A375 (cell line): ENCODE measurements around the gene HBG1. TPM values are rescaled to one million over a fixed set of nuclear protein-coding genes. Genes with fewer than 3 reads are reported as not detected.

Experiments used
- total RNA-seq: library from RNA; depleted of rRNA; stranded (reverse); fragments of >200 nt; shearing (Covaris generic); gene quantifications from 2 replicates; pipeline ENCODE4 v1.2.3, GENCODE V29; 2014; rRNA removed

Gene HBG1
- total RNA-seq = not detected in 2 replicates

DNA sequence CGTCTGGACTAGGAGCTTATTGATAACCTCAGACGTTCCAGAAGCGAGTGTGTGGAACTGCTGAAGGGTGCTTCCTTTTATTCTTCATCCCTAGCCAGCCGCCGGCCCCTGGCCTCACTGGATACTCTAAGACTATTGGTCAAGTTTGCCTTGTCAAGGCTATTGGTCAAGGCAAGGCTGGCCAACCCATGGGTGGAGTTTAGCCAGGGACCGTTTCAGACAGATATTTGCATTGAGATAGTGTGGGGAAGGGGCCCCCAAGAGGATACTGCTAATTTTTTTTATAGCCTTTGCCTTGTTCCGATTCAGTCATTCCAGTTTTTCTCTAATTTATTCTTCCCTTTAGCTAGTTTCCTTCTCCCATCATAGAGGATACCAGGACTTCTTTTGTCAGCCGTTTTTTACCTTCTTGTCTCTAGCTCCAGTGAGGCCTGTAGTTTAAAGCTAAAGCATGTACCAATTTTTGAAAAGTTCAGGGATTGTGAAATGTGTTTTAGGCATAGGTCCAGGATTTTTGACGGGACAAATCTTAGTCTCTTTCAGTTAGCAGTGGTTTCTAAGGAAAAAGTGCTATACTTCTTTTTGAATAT is at the start of gene HBG1:
TSS of gene HBG1 (minus strand) at position 51 of the 590 bp plus-strand sequence. CDS start 53 bp downstream, outside the sequence.

DNA sequence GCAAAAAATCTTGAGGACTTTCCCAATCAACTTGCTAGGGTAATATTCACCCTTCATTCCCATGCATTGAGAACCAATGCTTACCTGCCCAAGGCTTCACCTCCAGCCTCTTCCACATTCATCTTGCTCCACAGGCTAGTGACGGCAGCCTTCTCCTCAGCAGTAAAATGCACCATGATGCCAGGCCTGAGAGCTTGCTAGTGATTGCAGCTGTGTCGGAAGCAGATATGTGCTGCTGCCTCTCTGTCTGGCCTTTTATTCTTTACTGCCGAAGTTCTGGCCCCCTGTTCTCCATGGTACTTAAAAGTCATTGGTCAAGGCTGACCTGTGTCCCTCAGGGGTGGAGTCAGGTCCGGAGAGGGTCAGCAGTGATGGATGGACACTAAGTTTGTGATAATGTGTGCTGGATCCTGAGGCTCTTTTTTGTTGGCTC is 20.1 kb upstream of the HBG1 start, which contains the start of gene HBE1:
TSS of gene HBE1 (minus strand) at position 231 of the 433 bp plus-strand sequence. CDS start at position 176, 55 bp downstream.

DNA sequence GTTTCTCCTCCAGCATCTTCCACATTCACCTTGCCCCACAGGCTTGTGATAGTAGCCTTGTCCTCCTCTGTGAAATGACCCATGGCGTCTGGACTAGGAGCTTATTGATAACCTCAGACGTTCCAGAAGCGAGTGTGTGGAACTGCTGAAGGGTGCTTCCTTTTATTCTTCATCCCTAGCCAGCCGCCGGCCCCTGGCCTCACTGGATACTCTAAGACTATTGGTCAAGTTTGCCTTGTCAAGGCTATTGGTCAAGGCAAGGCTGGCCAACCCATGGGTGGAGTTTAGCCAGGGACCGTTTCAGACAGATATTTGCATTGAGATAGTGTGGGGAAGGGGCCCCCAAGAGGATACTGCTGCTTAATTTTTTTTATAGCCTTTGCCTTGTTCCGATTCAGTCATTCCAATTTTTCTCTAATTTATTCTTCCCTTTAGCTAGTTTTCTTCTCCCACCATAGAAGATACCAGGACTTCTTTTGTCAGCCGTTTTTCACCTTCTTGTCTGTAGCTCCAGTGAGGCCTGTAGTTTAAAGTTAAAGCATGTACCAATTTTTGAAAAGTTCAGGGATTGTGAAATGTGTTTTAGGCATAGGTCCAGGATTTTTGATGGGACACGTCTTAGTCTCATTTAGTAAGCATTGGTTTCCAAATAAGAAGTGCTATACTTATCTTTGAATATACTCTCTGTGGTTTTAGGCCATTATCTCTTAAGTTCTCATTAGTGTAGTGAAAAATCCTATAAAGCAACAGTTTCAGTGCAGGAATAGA is 5.2 kb upstream of the HBG1 start, which contains the start of gene HBG2:
TSS of gene HBG2 (minus strand) at position 136 of the 768 bp plus-strand sequence. CDS start at position 83, 53 bp downstream.

DNA sequence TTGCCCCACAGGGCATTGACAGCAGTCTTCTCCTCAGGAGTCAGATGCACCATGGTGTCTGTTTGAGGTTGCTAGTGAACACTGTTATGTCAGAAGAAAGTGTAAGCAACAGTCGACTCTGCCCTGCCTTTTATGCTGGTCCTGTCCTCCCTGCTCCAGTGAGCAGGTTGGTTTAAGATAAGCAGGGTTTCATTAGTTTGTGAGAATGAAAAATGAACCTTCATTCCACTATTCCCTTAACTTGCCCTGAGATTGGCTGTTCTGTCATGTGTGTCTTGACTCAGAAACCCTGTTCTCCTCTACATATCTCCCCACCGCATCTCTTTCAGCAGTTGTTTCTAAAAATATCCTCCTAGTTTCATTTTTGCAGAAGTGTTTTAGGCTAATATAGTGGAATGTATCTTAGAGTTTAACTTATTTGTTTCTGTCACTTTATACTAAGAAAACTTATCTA is 15.2 kb downstream of the HBG1 start, which contains the start of gene HBD:
TSS of gene HBD (minus strand) at position 103 of the 454 bp plus-strand sequence. CDS start at position 53, 50 bp downstream.

DNA sequence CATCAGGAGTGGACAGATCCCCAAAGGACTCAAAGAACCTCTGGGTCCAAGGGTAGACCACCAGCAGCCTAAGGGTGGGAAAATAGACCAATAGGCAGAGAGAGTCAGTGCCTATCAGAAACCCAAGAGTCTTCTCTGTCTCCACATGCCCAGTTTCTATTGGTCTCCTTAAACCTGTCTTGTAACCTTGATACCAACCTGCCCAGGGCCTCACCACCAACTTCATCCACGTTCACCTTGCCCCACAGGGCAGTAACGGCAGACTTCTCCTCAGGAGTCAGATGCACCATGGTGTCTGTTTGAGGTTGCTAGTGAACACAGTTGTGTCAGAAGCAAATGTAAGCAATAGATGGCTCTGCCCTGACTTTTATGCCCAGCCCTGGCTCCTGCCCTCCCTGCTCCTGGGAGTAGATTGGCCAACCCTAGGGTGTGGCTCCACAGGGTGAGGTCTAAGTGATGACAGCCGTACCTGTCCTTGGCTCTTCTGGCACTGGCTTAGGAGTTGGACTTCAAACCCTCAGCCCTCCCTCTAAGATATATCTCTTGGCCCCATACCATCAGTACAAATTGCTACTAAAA is 22.8 kb downstream of the HBG1 start, which contains the start of gene HBB:
TSS of gene HBB (minus strand) at position 340 of the 579 bp plus-strand sequence. CDS start at position 290, 50 bp downstream.

DNA sequence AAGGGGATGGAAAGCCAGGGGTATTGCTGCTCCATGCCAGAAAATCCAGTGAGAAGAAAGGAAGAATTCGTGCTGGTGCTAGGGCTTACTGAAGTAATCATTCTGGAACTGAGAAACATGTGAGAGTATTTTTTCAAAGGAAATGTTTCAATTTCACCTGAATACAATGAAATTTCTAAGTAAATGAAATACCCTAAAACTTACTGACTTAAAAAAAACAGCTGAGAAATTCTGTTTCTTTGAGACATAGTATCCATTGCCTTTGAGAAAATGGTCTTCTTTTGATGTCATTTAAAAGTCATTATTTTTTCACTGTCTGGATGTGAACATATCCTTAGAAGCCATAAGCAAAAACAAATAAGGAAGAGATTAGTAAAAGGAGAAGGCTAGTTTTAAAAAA is 49.1 kb downstream of the HBG1 start, which contains the start of gene OR51V1:
TSS of gene OR51V1 (minus strand) at position 101 of the 400 bp plus-strand sequence. CDS start at position 101, 0 bp downstream.

Other genes starting within 250 kb of the HBG1 start
- not detected in 2 replicates for gene OR52J3, start 203.3 kb downstream of the HBG1 start, total RNA-seq
- not detected in 2 replicates for gene OR52E2, start 190.2 kb downstream of the HBG1 start, total RNA-seq
- not detected in 2 replicates for gene OR52E1, start 180.3 kb downstream of the HBG1 start, total RNA-seq
- gene OR52A5, start 111.5 kb downstream of the HBG1 start, total RNA-seq = not detected in 2 replicates
- not detected in 2 replicates for gene OR52A1, start 95.1 kb downstream of the HBG1 start, total RNA-seq
- gene OR51V1, start 49.2 kb downstream of the HBG1 start, total RNA-seq = not detected in 2 replicates
- gene HBB, start 22.8 kb downstream of the HBG1 start, total RNA-seq = not detected in 2 replicates
- gene HBD, start 15.4 kb downstream of the HBG1 start, total RNA-seq = not detected in 2 replicates
- gene HBG2, start 4.9 kb upstream of the HBG1 start, total RNA-seq = 2.7 and 3.2 TPM in 2 replicates
- gene HBE1, start 20.1 kb upstream of the HBG1 start, total RNA-seq = 40.6 and 51.6 TPM in 2 replicates
- 4.0 and 7.5 TPM in 2 replicates for gene OR51B4, start 52.1 kb upstream of the HBG1 start, total RNA-seq
- 0.85 and 1.4 TPM in 2 replicates for gene OR51B2, start 74.4 kb upstream of the HBG1 start, total RNA-seq
- gene OR51B5, start 93.7 kb upstream of the HBG1 start, total RNA-seq = 15.1 and 23.2 TPM in 2 replicates
- not detected in 2 replicates for gene OR51B6, start 101.7 kb upstream of the HBG1 start, total RNA-seq
- gene OR51M1, start 134.0 kb upstream of the HBG1 start, total RNA-seq = not detected in 2 replicates
- gene OR51Q1, start 172.3 kb upstream of the HBG1 start, total RNA-seq = not detected in 2 replicates
- 0.57 and 1.0 TPM in 2 replicates for gene OR51I1, start 191.7 kb upstream of the HBG1 start, total RNA-seq
- gene OR51I2, start 199.5 kb upstream of the HBG1 start, total RNA-seq = not detected in 2 replicates
- 0.13 TPM in 1 of 2 replicates, not detected in the other for gene OR52D1, start 238.8 kb upstream of the HBG1 start, total RNA-seq